ENCODE results near the gene DAPP1. TPM values are rescaled to one million over a fixed set of nuclear protein-coding genes. Genes with fewer than 3 reads are reported as not detected.

Gene DAPP1
- total and polyA plus RNA-seq, 2 donors from 2014 or later, result 0.34 to 10.1 TPM

DNA sequence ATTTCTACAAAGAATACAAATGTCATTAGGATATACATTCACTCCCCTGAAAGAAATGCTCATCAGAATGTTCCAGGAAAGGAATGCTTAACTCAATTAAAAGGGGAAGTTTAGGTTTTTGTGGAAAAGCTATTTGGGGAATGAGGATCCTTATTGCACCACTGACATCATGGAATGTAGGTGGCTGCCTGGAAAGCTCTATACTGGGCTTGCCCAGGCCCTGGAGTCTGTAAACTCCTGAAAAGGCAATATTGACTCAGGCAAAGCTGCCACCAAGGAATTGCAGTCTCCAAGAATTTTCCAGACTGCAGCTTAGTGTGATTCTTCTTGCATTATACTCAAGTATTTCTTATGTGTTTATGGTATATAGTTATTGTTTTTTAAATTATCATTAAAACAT, 15.7 kb downstream of the DAPP1 start:
- TF ChIP-seq, protein P1, sequence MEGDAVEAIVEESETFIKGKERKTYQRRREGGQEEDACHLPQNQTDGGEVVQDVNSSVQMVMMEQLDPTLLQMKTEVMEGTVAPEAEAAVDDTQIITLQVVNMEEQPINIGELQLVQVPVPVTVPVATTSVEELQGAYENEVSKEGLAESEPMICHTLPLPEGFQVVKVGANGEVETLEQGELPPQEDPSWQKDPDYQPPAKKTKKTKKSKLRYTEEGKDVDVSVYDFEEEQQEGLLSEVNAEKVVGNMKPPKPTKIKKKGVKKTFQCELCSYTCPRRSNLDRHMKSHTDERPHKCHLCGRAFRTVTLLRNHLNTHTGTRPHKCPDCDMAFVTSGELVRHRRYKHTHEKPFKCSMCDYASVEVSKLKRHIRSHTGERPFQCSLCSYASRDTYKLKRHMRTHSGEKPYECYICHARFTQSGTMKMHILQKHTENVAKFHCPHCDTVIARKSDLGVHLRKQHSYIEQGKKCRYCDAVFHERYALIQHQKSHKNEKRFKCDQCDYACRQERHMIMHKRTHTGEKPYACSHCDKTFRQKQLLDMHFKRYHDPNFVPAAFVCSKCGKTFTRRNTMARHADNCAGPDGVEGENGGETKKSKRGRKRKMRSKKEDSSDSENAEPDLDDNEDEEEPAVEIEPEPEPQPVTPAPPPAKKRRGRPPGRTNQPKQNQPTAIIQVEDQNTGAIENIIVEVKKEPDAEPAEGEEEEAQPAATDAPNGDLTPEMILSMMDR (IDR thresholded peaks at IDR 0.05; ENCODE audit: borderline replicate concordance, extremely low read depth, insufficient read depth), result no peak
- no peaks in the 10 kb centered on the region for H3K27me3 ChIP-seq (ENCODE audit: control insufficient read depth, insufficient read depth, low read length)
- H3K36me3 ChIP-seq (ENCODE audit: control insufficient read depth in 2 of 3, insufficient read depth in 3 of 3, low read length in 3 of 3), result no peaks in the 10 kb centered on the region
- H3K4me1 ChIP-seq (ENCODE audit: control insufficient read depth in 2 of 3, insufficient read depth in 2 of 3, low read depth in 1 of 3, low read length in 3 of 3), result no peaks in the 10 kb centered on the region
- no peak overlapping the region for H3K9ac ChIP-seq (ENCODE audit: low read length in 3 of 3)
- no peaks in the 10 kb centered on the region for H3K9me3 ChIP-seq (ENCODE audit: control insufficient read depth in 2 of 3, insufficient read depth in 1 of 3, low read length in 3 of 3)
- no peak overlapping the region for H3K4me3 ChIP-seq (ENCODE audit: low read length in 3 of 3)
- intact Hi-C loops (cut with DNase I), result no loop called here
- no peak overlapping the region for H3K27ac ChIP-seq (ENCODE audit: low read depth in 2 of 2, low read length in 2 of 2)
- peak in 2 of 5 donors; percentile 9 to 19 for DNase-seq
- no peak for FAIRE-seq

DNA sequence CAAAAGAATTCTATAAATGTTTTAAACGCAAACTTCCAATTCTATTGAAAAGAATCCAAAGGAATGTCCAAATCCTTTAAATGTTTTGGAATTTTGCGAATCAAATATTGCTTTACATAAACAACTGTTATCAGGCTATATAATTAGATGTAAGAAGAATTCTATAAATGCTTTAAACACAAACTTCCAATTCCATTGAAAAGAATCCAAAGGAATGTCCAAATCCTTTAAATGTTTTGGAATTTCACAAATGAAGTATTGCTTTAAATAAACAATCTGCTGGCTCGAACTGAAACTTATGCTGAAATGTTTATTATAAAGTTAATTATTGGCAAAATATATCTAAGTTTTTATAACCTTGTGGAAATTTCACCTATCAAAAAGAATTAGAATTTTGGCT, 16.1 kb downstream of the DAPP1 start:
- Histone ChIP-seq H3K9ac (ENCODE audit: low read length in 3 of 3) (no peak overlapping the region), H3K4me3 (ENCODE audit: low read length in 3 of 3) (no peak overlapping the region), H3K27ac (ENCODE audit: low read depth in 2 of 2, low read length in 2 of 2) (no peak overlapping the region), H3K9me3 (ENCODE audit: control insufficient read depth in 2 of 3, insufficient read depth in 1 of 3, low read length in 3 of 3) (no peaks in the 10 kb centered on the region), H3K4me1 (ENCODE audit: control insufficient read depth in 2 of 3, insufficient read depth in 2 of 3, low read depth in 1 of 3, low read length in 3 of 3) (no peaks in the 10 kb centered on the region), H3K27me3 (ENCODE audit: control insufficient read depth, insufficient read depth, low read length) (no peaks in the 10 kb centered on the region), H3K36me3 (ENCODE audit: control insufficient read depth in 2 of 3, insufficient read depth in 3 of 3, low read length in 3 of 3) (no peaks in the 10 kb centered on the region)
- TF ChIP-seq, protein P1 (IDR thresholded peaks at IDR 0.05; ENCODE audit: borderline replicate concordance, extremely low read depth, insufficient read depth), result no peak
- DNase-seq, result no peak
- intact Hi-C loops (cut with DNase I), result no loop called here
- FAIRE-seq, result no peak

DNA sequence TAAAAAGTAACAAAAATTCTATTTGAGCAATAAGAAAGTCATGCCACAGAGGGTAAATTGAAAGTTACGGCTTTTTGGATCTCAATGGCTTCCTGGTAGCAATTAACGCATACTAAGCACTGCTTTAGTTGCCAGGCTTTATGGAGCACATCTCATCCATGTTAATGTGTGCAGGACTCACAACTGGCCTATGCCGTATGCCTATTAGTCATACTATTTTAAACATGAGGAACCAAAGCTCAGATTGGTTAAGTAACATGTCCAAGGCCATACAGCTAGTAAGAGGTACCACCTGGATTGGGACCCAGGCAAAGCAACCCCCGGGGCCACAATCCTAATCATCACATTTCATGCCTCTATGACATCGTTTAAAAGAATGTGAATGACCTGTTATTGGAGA, 17.1 kb downstream of the DAPP1 start:
- H3K9ac ChIP-seq (ENCODE audit: low read length in 3 of 3), result no peak overlapping the region
- H3K9me3 ChIP-seq (ENCODE audit: control insufficient read depth in 2 of 3, insufficient read depth in 1 of 3, low read length in 3 of 3), result no peaks in the 10 kb centered on the region
- TF ChIP-seq, protein P1 (IDR thresholded peaks at IDR 0.05; ENCODE audit: borderline replicate concordance, extremely low read depth, insufficient read depth), result no peak
- H3K27ac ChIP-seq (ENCODE audit: low read depth in 2 of 2, low read length in 2 of 2), result no peak overlapping the region
- FAIRE-seq, result no peak
- no peaks in the 10 kb centered on the region for H3K36me3 ChIP-seq (ENCODE audit: control insufficient read depth in 2 of 3, insufficient read depth in 3 of 3, low read length in 3 of 3)
- peak in 1 of 5 donors; percentile 46 for DNase-seq
- no peaks in the 10 kb centered on the region for H3K27me3 ChIP-seq (ENCODE audit: control insufficient read depth, insufficient read depth, low read length)
- intact Hi-C loops (cut with DNase I), result no loop called here
- no peak overlapping the region for H3K4me3 ChIP-seq (ENCODE audit: low read length in 3 of 3)
- no peaks in the 10 kb centered on the region for H3K4me1 ChIP-seq (ENCODE audit: control insufficient read depth in 2 of 3, insufficient read depth in 2 of 3, low read depth in 1 of 3, low read length in 3 of 3)

DNA sequence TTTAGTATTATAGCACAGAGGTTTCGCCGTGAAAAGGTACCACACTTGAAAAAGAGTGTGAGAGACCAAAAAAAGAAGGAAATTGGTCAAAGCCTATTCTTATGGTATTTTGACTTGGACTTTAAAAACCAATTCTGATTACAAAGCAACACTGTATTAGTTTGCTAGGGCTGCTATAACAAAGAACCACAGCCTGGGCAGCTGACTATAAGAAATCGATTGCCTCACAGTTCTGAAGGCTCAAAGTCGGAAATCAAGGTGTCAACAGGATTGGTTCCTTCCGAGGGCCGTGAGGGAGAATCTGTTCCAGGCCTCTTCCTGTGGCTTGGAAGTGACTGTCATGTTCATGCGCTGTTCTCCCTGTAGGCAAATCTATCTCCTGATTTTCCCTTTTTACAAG, 17.9 kb downstream of the DAPP1 start:
- TF ChIP-seq, protein P1 (IDR thresholded peaks at IDR 0.05; ENCODE audit: borderline replicate concordance, extremely low read depth, insufficient read depth), result no peak
- H3K27ac ChIP-seq (ENCODE audit: low read depth in 2 of 2, low read length in 2 of 2), result no peak overlapping the region
- DNase-seq (no peak), FAIRE-seq (no peak)
- no peaks in the 10 kb centered on the region for H3K36me3 ChIP-seq (ENCODE audit: control insufficient read depth in 2 of 3, insufficient read depth in 3 of 3, low read length in 3 of 3)
- H3K9ac ChIP-seq (ENCODE audit: low read length in 3 of 3), result no peak overlapping the region
- no peak overlapping the region for H3K4me3 ChIP-seq (ENCODE audit: low read length in 3 of 3)
- intact Hi-C loops (cut with DNase I), result no loop called here
- H3K27me3 ChIP-seq (ENCODE audit: control insufficient read depth, insufficient read depth, low read length), result no peaks in the 10 kb centered on the region
- H3K4me1 ChIP-seq (ENCODE audit: control insufficient read depth in 2 of 3, insufficient read depth in 2 of 3, low read depth in 1 of 3, low read length in 3 of 3), result no peaks in the 10 kb centered on the region
- H3K9me3 ChIP-seq (ENCODE audit: control insufficient read depth in 2 of 3, insufficient read depth in 1 of 3, low read length in 3 of 3), result no peaks in the 10 kb centered on the region
